ENCODE measurements around the gene KCNIP4.

The KCNIP4 gene

GRCh38 chr4:20916106-20916505 lies 1032.5 kb downstream of the KCNIP4 start:
- DNase-seq: no peak

- no peak for DNase-seq
Observed at GRCh38 chr4:20904966-20905365, 1043.6 kb downstream of the KCNIP4 start.

- no peak for DNase-seq
Observed at GRCh38 chr4:20901851-20902250, 1046.7 kb downstream of the KCNIP4 start.

- DNase-seq: no peak
Observed at GRCh38 chr4:20899591-20899990, 1049.0 kb downstream of the KCNIP4 start.

GRCh38 chr4:20895988-20896387 lies 1052.6 kb downstream of the KCNIP4 start:
- no peak for DNase-seq

- no peak for DNase-seq
Observed at GRCh38 chr4:20895208-20895607, 1053.4 kb downstream of the KCNIP4 start.

- no peak for DNase-seq
Observed at GRCh38 chr4:20890761-20891160, 1057.8 kb downstream of the KCNIP4 start.

- DNase-seq: no peak
Observed at GRCh38 chr4:20889901-20890300, 1058.7 kb downstream of the KCNIP4 start.

- no peak for DNase-seq
Observed at GRCh38 chr4:20883677-20884076, 1064.9 kb downstream of the KCNIP4 start.

GRCh38 chr4:20883231-20883630 lies 1065.3 kb downstream of the KCNIP4 start:
- no peak for DNase-seq

GRCh38 chr4:20882500-20882899 lies 1066.1 kb downstream of the KCNIP4 start:
- DNase-seq: no peak

- no peak for DNase-seq
Observed at GRCh38 chr4:20881658-20882057, 1066.9 kb downstream of the KCNIP4 start.

- DNase-seq: no peak
Observed at GRCh38 chr4:20878806-20879205, 1069.8 kb downstream of the KCNIP4 start.

- no peak for DNase-seq
Observed at GRCh38 chr4:20870436-20870835, 1078.1 kb downstream of the KCNIP4 start.

GRCh38 chr4:20868108-20868507 lies 1080.5 kb downstream of the KCNIP4 start:
- DNase-seq: no peak

- no peak for DNase-seq
Observed at GRCh38 chr4:20860878-20861277, 1087.7 kb downstream of the KCNIP4 start.

- DNase-seq: no peak
Observed at GRCh38 chr4:20859097-20859781, 1089.3 kb downstream of the KCNIP4 start.

- no peak for DNase-seq
Observed at GRCh38 chr4:20857081-20857480, 1091.5 kb downstream of the KCNIP4 start.

GRCh38 chr4:20847124-20847747 lies 1101.3 kb downstream of the KCNIP4 start:
- no peak for DNase-seq

- DNase-seq: no peak
Observed at GRCh38 chr4:20844311-20844710, 1104.3 kb downstream of the KCNIP4 start.

- no peak for DNase-seq
Observed at GRCh38 chr4:20840648-20841190, 1107.9 kb downstream of the KCNIP4 start.

GRCh38 chr4:20839957-20840356 lies 1108.6 kb downstream of the KCNIP4 start:
- DNase-seq: no peak

GRCh38 chr4:20838476-20838875 lies 1110.1 kb downstream of the KCNIP4 start:
- DNase-seq: no peak

GRCh38 chr4:20832826-20833225 lies 1115.7 kb downstream of the KCNIP4 start:
- DNase-seq: no peak

- no peak for DNase-seq
Observed at GRCh38 chr4:20831746-20832145, 1116.8 kb downstream of the KCNIP4 start.

Data from stimulated activated CD4-positive, alpha-beta T cell treated with anti-CD3 and anti-CD28 coated beads, Interleukin-15, amount 100 ng/mL, for 24 hours (primary cell).